ENCODE measurements around the gene HSP90B1.

The HSP90B1 gene

DNA sequence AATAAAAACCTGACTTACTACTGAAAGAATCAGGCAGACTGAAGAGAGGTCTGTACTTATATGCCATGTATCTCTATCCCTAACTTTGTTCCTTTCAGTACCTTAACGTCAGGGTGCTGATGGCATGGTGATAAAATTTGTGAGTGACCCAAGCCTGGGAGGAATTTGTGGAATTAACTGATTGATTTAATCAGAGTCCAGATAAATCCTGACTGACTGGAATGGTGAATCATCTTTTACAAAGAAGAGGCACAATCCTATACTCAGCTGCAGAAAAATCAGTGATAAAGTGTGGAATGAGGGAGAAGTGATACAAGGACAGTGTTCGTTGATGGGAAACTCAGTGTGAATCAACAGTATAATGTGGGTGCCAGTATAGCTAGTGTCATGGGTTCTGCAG is 39.2 kb downstream of the HSP90B1 start:
- no peak for DNase-seq (ENCODE audit: low read depth in 3 of 3)

DNA sequence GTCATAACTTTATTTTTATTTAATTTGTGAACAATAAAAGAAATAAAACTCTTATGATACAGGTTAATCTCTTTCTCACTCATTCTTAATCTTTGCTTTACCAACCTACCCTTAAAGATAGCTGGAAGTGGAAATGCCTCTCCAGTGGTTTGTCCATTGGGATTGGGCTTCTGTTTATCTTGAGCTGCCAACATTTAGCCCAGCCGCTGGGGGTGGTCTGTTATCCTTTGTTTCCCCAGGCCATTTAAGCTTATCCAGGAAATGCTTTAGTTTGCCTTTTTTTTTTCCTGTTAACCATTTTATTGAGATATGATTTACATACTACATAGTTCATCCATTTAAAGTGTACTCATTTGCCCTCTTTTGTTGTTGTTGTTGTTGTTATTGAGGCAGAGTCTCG is 43.7 kb downstream of the HSP90B1 start:
- no peak for DNase-seq (ENCODE audit: low read depth in 3 of 3)

DNA sequence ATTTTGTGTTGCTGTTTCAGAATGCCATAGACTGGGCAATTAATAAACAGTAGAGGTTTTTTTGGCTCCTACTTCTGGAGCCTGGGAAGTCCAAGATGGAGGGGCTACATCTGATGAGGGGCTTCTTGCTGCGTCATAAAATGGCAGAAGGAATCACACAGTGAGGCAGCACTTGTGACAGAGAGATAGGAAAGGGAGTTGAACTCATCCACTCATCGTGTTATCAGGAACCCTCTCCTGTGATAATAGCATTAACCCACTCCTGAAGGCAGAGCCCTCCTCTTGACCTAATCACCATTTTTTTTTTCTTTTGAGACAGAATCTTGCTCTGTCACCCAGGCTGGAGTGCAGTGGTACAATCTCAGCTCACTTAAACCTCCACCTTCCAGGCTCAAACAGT is 45.2 kb downstream of the HSP90B1 start:
- no peak for DNase-seq (ENCODE audit: low read depth in 3 of 3)

DNA sequence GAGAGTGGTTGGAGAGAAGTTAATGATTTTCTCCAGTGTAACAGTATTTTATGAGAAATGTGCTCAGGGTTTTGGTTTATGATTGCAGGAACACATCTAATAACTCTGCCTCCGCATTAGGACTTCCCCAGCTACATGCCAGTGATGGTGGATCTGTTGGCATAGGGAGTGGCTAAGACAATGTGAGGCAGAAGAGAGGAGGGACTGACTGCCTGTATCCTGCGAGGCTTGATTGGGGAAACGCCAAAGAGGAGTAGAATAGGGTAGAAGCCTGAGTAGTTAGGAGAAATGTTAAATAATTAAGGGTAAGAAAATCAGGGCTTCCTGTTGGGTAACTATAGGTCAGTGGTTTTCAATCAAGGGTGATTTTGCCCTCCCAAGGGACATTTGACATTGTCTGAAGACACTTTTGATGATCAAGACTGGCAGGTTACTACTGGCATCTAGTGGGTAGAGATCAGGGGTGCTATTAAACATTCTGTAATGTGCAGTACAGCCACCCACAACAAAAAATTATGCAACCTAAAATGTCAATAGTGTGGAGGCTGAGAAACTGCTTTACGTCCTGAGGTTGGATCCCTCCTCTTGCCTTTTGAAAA is 48.3 kb downstream of the HSP90B1 start:
- no peak for DNase-seq (ENCODE audit: low read depth in 3 of 3)

DNA sequence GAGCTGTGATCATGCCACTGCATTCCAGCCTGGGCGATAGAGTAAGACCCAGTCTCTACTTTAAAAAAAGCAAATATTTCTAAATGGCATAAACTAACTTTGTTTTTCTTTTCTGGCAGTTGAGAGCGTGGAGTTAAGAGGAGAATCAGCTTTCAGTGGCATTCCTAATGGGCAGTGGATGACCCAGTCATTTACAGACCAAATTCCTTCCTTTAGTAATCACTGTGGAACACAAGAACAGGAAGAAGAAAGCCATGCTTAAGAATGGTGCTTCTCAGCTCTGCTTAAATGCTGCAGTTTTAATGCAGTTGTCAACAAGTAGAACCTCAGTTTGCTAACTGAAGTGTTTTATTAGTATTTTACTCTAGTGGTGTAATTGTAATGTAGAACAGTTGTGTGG is 56.6 kb downstream of the HSP90B1 start:
- no peak for DNase-seq (ENCODE audit: low read depth in 3 of 3)

DNA sequence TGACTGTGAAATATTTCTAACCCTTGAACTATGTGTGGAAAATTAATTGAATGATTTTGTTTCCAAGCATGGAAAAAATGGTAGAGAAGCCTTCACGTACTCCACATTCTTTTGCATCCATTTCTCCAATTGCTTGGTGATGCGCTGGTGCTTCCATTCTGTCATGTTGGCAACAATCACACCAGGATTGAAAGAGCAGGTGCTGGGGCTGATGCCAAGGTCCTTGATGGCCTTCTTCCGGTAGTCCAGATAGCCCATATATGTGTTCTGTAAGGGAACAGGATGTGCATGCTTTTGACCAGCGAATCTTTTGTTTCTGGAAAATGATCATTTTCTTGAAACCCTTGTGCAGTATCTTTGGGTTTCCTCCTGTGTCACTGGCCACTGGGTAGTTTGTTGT is 64.0 kb downstream of the HSP90B1 start:
- no peak for DNase-seq (ENCODE audit: low read depth in 3 of 3)

DNA sequence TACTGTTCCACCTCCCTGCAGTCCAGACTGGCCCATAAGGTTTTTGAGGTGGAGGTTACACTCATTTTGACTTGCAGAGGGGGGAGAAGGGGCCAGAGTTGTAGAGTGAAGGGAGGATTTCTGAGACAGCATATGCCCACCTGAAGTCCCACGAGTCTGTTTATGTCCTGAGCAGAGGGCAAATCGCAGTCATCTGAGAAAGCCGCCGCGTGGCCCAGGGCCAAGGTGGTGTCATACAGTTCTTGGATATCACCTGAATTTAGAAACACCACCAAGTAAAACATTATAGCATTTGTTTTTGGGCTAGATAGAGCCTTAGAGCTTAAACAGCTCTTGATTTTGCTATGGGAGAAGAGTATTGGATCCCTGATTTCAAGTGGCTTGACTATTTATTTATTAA is 66.4 kb downstream of the HSP90B1 start:
- no peak for DNase-seq (ENCODE audit: low read depth in 3 of 3)

DNA sequence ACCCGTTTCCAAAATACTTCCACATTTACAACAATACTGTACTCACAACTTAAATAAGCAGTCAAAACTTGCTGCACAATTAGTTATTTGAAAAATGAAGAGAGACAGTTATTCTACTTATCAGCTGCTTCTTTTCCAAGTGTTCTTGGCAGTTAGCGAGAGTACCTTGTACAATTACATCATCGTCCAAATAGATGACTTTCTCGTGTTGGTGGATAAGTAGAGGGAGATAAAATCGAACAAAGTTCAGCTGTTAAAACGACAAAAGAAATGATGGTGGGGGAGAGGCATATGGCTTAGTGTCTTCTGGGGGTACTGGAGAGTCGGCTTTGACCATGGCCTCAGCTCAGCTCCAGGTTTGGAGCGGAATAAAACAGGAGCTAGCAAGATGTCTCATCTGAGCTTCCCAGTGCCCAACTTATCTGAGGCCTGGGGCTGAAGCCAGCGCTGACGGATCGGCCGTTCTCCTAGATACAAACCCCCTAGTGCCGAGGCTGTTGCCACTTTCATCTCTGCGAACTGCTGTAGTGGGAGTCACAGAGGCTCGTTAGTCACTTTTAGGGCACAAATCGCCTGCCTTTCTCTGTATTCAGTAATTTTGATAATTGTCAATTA is 67.2 kb downstream of the HSP90B1 start:
- no peak for DNase-seq (ENCODE audit: low read depth in 3 of 3)
